ENCODE data around the gene GMEB2. TPM values are rescaled to one million over a fixed set of nuclear protein-coding genes. Genes with fewer than 3 reads are reported as not detected.

Gene GMEB2
- total RNA-seq, 6 donors from 2014 or later, result 10.1 to 12.9 (median 12.4) TPM

GRCh38 chr20:63625771-63626423, 1.0 kb downstream of the GMEB2 start:
- TF ChIP-seq EP300 (IDR thresholded peaks at IDR 0.05) (no peak), CTCF (IDR thresholded peaks at IDR 0.05) (no peak), POLR2A (IDR thresholded peaks at IDR 0.05) (no peak), POLR2AphosphoS5 (IDR thresholded peaks at IDR 0.05) (no peak)
- Histone ChIP-seq H3K27me3 (no peaks in the 10 kb centered on the region), H3K4me1 (peaks cover 17 to 49% (median 23%) of the 10 kb centered on the region in 4 donors), H3K9me3 (no peaks in the 10 kb centered on the region), H3K27ac (peak overlapping the region; percentile 95 to 99 (median 97)), H3K4me3 (peak overlapping the region; percentile 70 to 100 (median 89)), H3K36me3 (peaks cover 0 to 5% (median 0%) of the 10 kb centered on the region in 4 donors)
- ATAC-seq (ENCODE audit: low FRiP score in 2 of 2), result no peak
- DNase-seq, result peak in 1 of 2 donors; percentile 89
- 25 to 26% methylated on average over 18 to 20 of the region's 36 CpGs for WGBS, 2 donors

DNA sequence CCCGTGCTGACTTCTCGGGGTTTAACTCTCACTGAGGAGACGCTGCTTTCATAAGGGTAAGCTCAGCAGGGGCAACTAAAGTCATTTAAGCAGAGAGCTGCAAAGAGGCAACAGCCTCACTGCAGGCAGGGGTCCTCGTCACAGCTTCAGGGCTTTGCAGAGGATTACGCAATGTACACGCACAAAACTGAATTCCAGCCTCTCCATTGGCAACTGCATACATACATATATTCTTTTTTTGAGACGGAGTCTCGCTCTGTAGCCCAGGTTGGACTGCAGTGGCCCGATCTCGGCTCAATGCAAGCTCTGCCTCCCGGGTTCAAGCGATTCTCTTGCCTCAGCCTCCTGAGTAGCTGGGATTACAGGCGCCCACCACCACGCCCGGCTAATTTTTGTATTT, 2.4 kb downstream of the GMEB2 start:
- Histone ChIP-seq H3K27ac (no peak overlapping the region), H3K4me1 (peaks cover 14 to 54% (median 25%) of the 10 kb centered on the region in 4 donors)

DNA sequence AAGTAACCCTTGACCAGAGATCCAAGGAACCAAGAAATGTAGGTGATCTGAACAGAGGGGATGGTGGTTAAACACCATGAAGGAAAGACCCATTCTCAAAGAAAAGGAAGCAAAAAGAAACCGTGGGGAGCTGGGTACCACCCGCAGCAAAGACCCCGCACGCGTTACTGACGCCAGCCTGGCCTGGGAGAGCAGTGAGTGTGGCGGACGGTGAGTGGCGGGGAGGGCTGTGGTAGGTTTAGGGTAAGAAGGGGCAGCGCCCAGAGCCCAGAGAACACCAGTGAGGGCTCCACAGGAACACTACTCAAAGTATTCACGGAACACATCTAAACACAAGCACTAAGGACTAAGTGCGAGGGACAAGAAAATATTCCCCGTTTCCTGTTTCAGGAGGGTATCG, 4.2 kb downstream of the GMEB2 start:
- ATAC-seq (ENCODE audit: low FRiP score in 2 of 2), result no peak

More for the DNA sequence above, 2.4 kb downstream of the GMEB2 start:
- Histone ChIP-seq H3K36me3 (peaks cover 0 to 9% (median 0%) of the 10 kb centered on the region in 4 donors), H3K27me3 (no peaks in the 10 kb centered on the region), H3K4me3 (no peak overlapping the region), H3K9me3 (no peaks in the 10 kb centered on the region)
- ATAC-seq (ENCODE audit: low FRiP score in 2 of 2), result no peak
- WGBS, 2 donors, result 85 to 90% methylated on average over 15 of the region's 15 CpGs
- TF ChIP-seq CTCF (IDR thresholded peaks at IDR 0.05) (no peak), EP300 (IDR thresholded peaks at IDR 0.05) (no peak), POLR2A (IDR thresholded peaks at IDR 0.05) (no peak)
- DNase-seq, result no peak

GRCh38 chr20:63622096-63622495, 4.8 kb downstream of the GMEB2 start:
- no peak for TF ChIP-seq POLR2AphosphoS5 (IDR thresholded peaks at IDR 0.05)
- TF ChIP-seq EP300 (IDR thresholded peaks at IDR 0.05), result no peak
- TF ChIP-seq POLR2A (IDR thresholded peaks at IDR 0.05), result no peak
- TF ChIP-seq CTCF (IDR thresholded peaks at IDR 0.05), result no peak
- Histone ChIP-seq H3K4me3 (no peak overlapping the region), H3K36me3 (peaks cover 0 to 32% (median 15%) of the 10 kb centered on the region in 4 donors), H3K27me3 (no peaks in the 10 kb centered on the region), H3K4me1 (peaks cover 5 to 33% (median 13%) of the 10 kb centered on the region in 4 donors), H3K9me3 (no peaks in the 10 kb centered on the region), H3K27ac (no peak overlapping the region)
- ATAC-seq (ENCODE audit: low FRiP score in 2 of 2), result no peak
- no peak for DNase-seq
- 94 to 95% methylated on average over 4 of the region's 4 CpGs for WGBS, 2 donors

More for the DNA sequence above, 4.2 kb downstream of the GMEB2 start:
- H3K4me1 ChIP-seq, result peaks cover 5 to 38% (median 13%) of the 10 kb centered on the region in 4 donors
- H3K4me3 ChIP-seq, result no peak overlapping the region
- peaks cover 0 to 26% (median 10%) of the 10 kb centered on the region in 4 donors for H3K36me3 ChIP-seq
- no peak overlapping the region for H3K27ac ChIP-seq
- no peak for TF ChIP-seq POLR2AphosphoS5 (IDR thresholded peaks at IDR 0.05)
- 92 to 96% methylated on average over 14 of the region's 14 CpGs for WGBS, 2 donors
- no peaks in the 10 kb centered on the region for H3K27me3 ChIP-seq
- no peak for DNase-seq
- H3K9me3 ChIP-seq, result no peaks in the 10 kb centered on the region

GRCh38 chr20:63620991-63621390, 5.9 kb downstream of the GMEB2 start:
- Histone ChIP-seq H3K4me3 (no peak overlapping the region), H3K36me3 (peaks cover 0 to 43% (median 25%) of the 10 kb centered on the region in 4 donors), H3K27me3 (no peaks in the 10 kb centered on the region), H3K27ac (peak overlapping the region in 1 of 4 donors; percentile 3), H3K4me1 (peaks cover 5 to 30% (median 13%) of the 10 kb centered on the region in 4 donors), H3K9me3 (no peaks in the 10 kb centered on the region)
- DNase-seq (no peak), ATAC-seq (ENCODE audit: low FRiP score in 2 of 2) (no peak)
- TF ChIP-seq POLR2A (IDR thresholded peaks at IDR 0.05), result no peak
- no peak for TF ChIP-seq EP300 (IDR thresholded peaks at IDR 0.05)
- no peak for TF ChIP-seq POLR2AphosphoS5 (IDR thresholded peaks at IDR 0.05)
- no peak for TF ChIP-seq CTCF (IDR thresholded peaks at IDR 0.05)
- 68 to 71% methylated on average over 8 of the region's 8 CpGs for WGBS, 2 donors
